CD4-positive, CD25-positive, alpha-beta regulatory T cell (primary cell): ENCODE results near the gene BAIAP2. TPM values are rescaled to one million over a fixed set of nuclear protein-coding genes. Genes with fewer than 3 reads are reported as not detected.
A peak's percentile ranks its signal among the peaks of the same experiment; 100 is the strongest.

ENCODE experiments used
- ATAC-seq, 2 donors: fragments of 150-1000 bp; cut with Tn5 transposase; one replicate each; pipeline ENCODE4 v1.10.0; 2021; ENCODE audit warnings: low read depth in 2 of 2, moderate number of reproducible peaks in 2 of 2, moderate library complexity in 1 of 2
- DNase-seq, 3 donors: peaks; one replicate each; pipeline versions ENCODE4 v3.0.0 to v3.0.0-alpha.2; 2012 to 2022; ENCODE audit warnings: mixed read lengths in 1 of 3
- H3K27ac ChIP-seq: one replicate; pipeline ENCODE4 v1.7.0; 2013; ENCODE audit warnings: mild to moderate bottlenecking, low read length; ENCODE audit not compliant: insufficient read depth, poor library complexity, severe bottlenecking
- H3K27me3 ChIP-seq: one replicate; pipeline ENCODE4 v1.7.0; 2013; ENCODE audit warnings: low read length; ENCODE audit not compliant: control insufficient read depth, insufficient read depth
- H3K36me3 ChIP-seq: one replicate; pipeline ENCODE4 v1.7.0; 2013; ENCODE audit warnings: mild to moderate bottlenecking, low read length, moderate library complexity; ENCODE audit not compliant: control insufficient read depth, insufficient read depth
- H3K4me1 ChIP-seq: 2 replicates; pipeline ENCODE4 v1.7.0; 2013; ENCODE audit warnings: mild to moderate bottlenecking, low read length; ENCODE audit not compliant: insufficient read depth, control insufficient read depth, poor library complexity, severe bottlenecking
- H3K4me3 ChIP-seq: one replicate; pipeline ENCODE4 v1.7.0; 2013; ENCODE audit warnings: low read depth, mild to moderate bottlenecking, low read length, moderate library complexity
- H3K9me3 ChIP-seq, 2 experiments: 1 replicate in 1 of 2; 2 replicates in 1 of 2; pipeline ENCODE4 v1.7.0; 2013; ENCODE audit warnings: low read length in 2 of 2, mild to moderate bottlenecking in 1 of 2, moderate library complexity in 1 of 2; ENCODE audit not compliant: control insufficient read depth in 2 of 2
- H3K27ac Mint-ChIP-seq, 3 donors: one replicate each; pipeline ENCODE4 v1.8.0; 2020 to 2022; ENCODE audit warnings: mild to moderate bottlenecking in 3 of 3, mixed read lengths in 3 of 3, moderate library complexity in 2 of 3
- H3K27me3 Mint-ChIP-seq: one replicate; pipeline ENCODE4 v1.8.0; 2022; ENCODE audit warnings: mild to moderate bottlenecking, mixed read lengths
- H3K36me3 Mint-ChIP-seq: one replicate; pipeline ENCODE4 v1.8.0; 2020; ENCODE audit warnings: mixed read lengths
- H3K4me1 Mint-ChIP-seq, 4 donors: one replicate each; pipeline ENCODE4 v1.8.0; 2020 to 2022; ENCODE audit warnings: mixed read lengths in 4 of 4, mild to moderate bottlenecking in 1 of 4
- H3K4me3 Mint-ChIP-seq, 4 donors: one replicate each; pipeline ENCODE4 v1.8.0; 2020 to 2022; ENCODE audit warnings: mild to moderate bottlenecking in 4 of 4, mixed read lengths in 4 of 4, moderate library complexity in 3 of 4
- H3K9me3 Mint-ChIP-seq, 7 donors: one replicate each; pipeline ENCODE4 v1.8.0; 2020 to 2022; ENCODE audit warnings: mixed read lengths in 7 of 7, mild to moderate bottlenecking in 3 of 7, moderate library complexity in 2 of 7
- polyA plus RNA-seq, 4 donors: library from polyadenylated mRNA; unstranded; fragments of 300-500 nt; fragmentation: Illumina TruSeq; gene quantifications; one replicate each; pipeline ENCODE4 v1.2.3, GENCODE V29; 2021
- total RNA-seq: library from RNA; stranded (reverse); gene quantifications from one replicate; pipeline ENCODE4 v1.2.3, GENCODE V29; 2022

The BAIAP2 gene
- total and polyA plus RNA-seq, 5 donors from 2014 or later = 1.5 to 6.8 (median 1.7) TPM

GRCh38 chr17:81132197-81132540, 97.2 kb downstream of the BAIAP2 start:
- H3K9me3 Mint-ChIP-seq = no peaks in the 10 kb centered on the region
- no peak overlapping the region for H3K27ac ChIP-seq
- H3K4me1 ChIP-seq = no peaks in the 10 kb centered on the region
- H3K4me3 ChIP-seq = no peak overlapping the region
- H3K27me3 Mint-ChIP-seq = no peaks in the 10 kb centered on the region
- DNase-seq = no peak
- no peaks in the 10 kb centered on the region for H3K4me1 Mint-ChIP-seq
- no peak overlapping the region for H3K4me3 Mint-ChIP-seq
- H3K9me3 ChIP-seq = no peaks in the 10 kb centered on the region
- no peak overlapping the region for H3K27ac Mint-ChIP-seq
- no peaks in the 10 kb centered on the region for H3K27me3 ChIP-seq
- H3K36me3 Mint-ChIP-seq = no peaks in the 10 kb centered on the region
- no peaks in the 10 kb centered on the region for H3K36me3 ChIP-seq
- ATAC-seq = no peak

DNA sequence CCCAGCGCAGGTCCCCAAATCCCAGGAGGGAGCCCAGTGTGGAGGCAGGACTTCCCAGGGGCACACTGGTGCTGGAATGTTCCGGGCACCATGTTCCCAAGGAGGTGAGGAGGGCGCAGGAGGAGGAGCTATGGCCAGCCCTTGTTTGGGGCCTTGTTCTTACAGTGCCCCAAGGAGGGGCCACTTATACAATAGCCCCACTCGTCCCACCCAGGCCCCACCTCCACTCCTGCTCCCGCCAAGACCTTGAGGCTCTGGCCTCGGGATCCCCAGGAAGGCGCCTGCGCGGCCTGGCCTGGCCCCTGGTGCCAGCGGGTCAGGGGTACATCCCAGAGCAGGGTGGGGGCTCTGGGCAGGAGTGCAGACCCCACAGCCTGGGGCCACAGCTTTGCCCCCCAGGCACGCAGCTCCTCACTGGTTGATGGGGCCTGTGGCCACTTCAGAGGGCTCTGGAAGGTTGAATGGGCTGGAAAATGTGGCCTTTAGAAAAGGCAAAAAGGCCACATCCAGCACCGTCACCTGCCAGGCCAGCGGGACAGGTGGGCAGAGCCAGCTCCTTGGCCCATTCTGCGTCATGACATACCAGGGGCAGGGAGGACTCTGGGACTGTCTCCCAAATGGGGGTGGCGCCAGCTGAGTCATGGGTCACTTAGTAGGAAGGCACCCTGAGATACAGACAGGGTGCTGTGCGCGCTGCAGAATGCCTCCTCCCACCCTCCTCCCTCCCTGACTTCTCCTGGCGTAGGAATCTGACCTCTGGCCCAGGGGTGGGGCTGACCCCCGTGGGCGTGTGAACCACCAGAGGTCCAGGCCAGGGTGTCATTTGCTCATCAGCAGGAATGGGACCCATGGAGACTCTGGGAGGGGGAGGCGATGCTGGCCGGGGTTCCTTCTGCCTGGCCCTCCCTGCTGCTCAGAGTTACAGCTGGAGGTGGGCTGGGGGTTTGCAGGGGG, 98.1 kb downstream of the BAIAP2 start:
- Histone ChIP-seq H3K27ac (no peak overlapping the region), H3K4me3 (no peak overlapping the region), H3K9me3 (no peaks in the 10 kb centered on the region), H3K4me1 (no peaks in the 10 kb centered on the region), H3K27me3 (no peaks in the 10 kb centered on the region), H3K36me3 (no peaks in the 10 kb centered on the region)
- Mint-ChIP-seq H3K36me3 (no peaks in the 10 kb centered on the region), H3K4me1 (peaks cover 0 to under 1% (median 0%) of the 10 kb centered on the region in 4 donors), H3K27ac (no peak overlapping the region), H3K27me3 (no peaks in the 10 kb centered on the region), H3K9me3 (peaks cover 0 to under 1% (median 0%) of the 10 kb centered on the region in 7 donors), H3K4me3 (no peak overlapping the region)
- DNase-seq = no peak
- ATAC-seq = no peak

DNA sequence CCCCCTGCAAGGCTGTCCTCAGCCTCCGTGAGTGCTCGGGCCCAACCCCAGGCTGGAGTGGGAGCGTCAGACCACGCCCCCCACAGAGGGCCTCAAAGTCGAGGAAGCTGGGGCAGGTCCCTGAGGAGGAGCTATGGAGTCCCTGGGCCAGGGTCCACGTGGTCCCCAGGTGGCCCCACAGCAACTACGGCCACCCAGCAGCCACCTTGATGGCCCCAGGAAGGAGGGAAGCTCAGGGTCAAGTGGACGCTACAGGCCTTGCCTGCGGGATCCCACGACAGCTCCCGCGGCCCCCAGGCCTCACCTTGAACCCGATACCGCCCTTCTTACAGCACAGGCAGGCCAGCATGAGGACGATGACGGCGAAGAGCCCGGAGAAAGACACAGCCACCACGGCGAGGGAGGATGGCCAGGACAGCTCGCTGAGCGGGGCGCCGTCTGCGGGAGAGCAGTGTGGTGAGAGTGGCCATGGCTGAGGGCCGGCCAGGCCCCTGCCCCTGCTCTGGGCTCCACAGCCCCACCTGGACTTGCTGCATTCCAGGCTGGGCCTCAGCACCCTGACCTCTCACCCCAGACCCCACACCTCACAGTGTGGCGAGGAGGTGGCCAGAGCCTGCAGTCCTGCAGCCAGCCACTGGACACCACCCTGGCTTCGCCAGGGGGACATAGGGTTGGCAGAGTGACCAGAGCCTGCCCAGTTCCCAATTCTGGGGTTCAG, 99.3 kb downstream of the BAIAP2 start:
- no peaks in the 10 kb centered on the region for H3K4me1 ChIP-seq
- H3K36me3 Mint-ChIP-seq = no peaks in the 10 kb centered on the region
- ATAC-seq (no peak), DNase-seq (no peak)
- H3K4me3 ChIP-seq = no peak overlapping the region
- no peak overlapping the region for H3K27ac Mint-ChIP-seq
- no peaks in the 10 kb centered on the region for H3K9me3 ChIP-seq
- no peaks in the 10 kb centered on the region for H3K36me3 ChIP-seq
- peaks cover 0 to 5% (median 0%) of the 10 kb centered on the region in 7 donors for H3K9me3 Mint-ChIP-seq
- H3K4me1 Mint-ChIP-seq = peaks cover 0 to 5% (median 0%) of the 10 kb centered on the region in 4 donors
- H3K4me3 Mint-ChIP-seq = no peak overlapping the region
- no peaks in the 10 kb centered on the region for H3K27me3 Mint-ChIP-seq
- no peak overlapping the region for H3K27ac ChIP-seq
- H3K27me3 ChIP-seq = no peaks in the 10 kb centered on the region

DNA sequence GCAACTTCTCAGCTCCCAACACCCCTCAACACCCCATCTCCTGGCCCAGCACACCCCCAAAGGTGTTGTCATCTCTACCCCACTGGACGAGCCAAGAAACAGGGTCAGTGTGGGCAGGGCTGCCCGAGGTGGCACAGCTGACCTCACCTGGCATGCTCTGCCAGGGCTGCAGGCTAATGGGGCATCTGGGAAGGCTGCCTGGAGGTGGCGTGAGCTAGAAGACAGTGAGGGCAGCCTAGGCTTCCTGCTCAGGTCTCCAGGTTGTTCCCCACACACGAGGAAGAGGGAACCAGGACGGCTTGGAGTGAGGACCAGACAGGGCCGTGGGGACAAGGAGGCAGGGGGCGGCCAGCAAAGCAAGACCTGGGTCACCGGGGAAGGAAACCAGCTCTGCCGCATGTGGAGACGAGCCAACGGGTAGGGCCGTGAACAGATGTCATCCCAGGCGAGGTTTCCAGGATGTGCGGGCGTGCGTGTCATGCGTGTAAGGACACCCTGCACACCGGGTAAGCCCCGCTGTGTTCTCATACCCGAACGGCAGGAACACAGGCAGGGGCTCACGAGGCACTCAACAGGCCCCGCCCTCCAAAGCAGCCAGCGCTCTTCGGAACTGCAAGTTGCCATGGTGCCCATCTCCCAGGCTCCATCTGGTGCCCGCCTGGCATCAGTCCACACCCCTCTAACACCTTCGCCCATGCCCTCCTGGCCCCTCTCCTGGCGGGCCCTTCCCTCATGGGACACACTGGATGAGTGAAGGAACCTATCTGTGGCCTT, 100.7 kb downstream of the BAIAP2 start:
- ATAC-seq (no peak), DNase-seq (no peak)
- Mint-ChIP-seq H3K36me3 (no peaks in the 10 kb centered on the region), H3K9me3 (peaks cover 0 to 5% (median 0%) of the 10 kb centered on the region in 7 donors), H3K27me3 (no peaks in the 10 kb centered on the region), H3K27ac (peak overlapping the region in 1 of 3 donors; percentile 71), H3K4me3 (peak overlapping the region in 1 of 4 donors; percentile 32), H3K4me1 (peaks cover 0 to 5% (median 0%) of the 10 kb centered on the region in 4 donors)
- Histone ChIP-seq H3K27ac (no peak overlapping the region), H3K36me3 (no peaks in the 10 kb centered on the region), H3K27me3 (no peaks in the 10 kb centered on the region), H3K4me1 (no peaks in the 10 kb centered on the region), H3K9me3 (no peaks in the 10 kb centered on the region), H3K4me3 (no peak overlapping the region)

GRCh38 chr17:81136366-81136765, 101.4 kb downstream of the BAIAP2 start:
- Histone ChIP-seq H3K9me3 (no peaks in the 10 kb centered on the region), H3K27me3 (no peaks in the 10 kb centered on the region), H3K4me3 (no peak overlapping the region), H3K36me3 (no peaks in the 10 kb centered on the region), H3K27ac (no peak overlapping the region), H3K4me1 (no peaks in the 10 kb centered on the region)
- Mint-ChIP-seq H3K4me1 (peaks cover 0 to 5% (median 0%) of the 10 kb centered on the region in 4 donors), H3K27ac (no peak overlapping the region), H3K27me3 (no peaks in the 10 kb centered on the region), H3K4me3 (no peak overlapping the region), H3K36me3 (no peaks in the 10 kb centered on the region), H3K9me3 (peaks cover 0 to 5% (median 0%) of the 10 kb centered on the region in 7 donors)
- no peak for ATAC-seq
- DNase-seq = no peak

- no peaks in the 10 kb centered on the region for H3K4me1 ChIP-seq
- H3K36me3 Mint-ChIP-seq = no peaks in the 10 kb centered on the region
- no peak overlapping the region for H3K27ac Mint-ChIP-seq
- no peak overlapping the region for H3K27ac ChIP-seq
- peaks cover 0 to 5% (median 0%) of the 10 kb centered on the region in 7 donors for H3K9me3 Mint-ChIP-seq
- no peaks in the 10 kb centered on the region for H3K36me3 ChIP-seq
- peaks cover 0 to 5% (median 0%) of the 10 kb centered on the region in 4 donors for H3K4me1 Mint-ChIP-seq
- H3K9me3 ChIP-seq = no peaks in the 10 kb centered on the region
- H3K4me3 Mint-ChIP-seq = no peak overlapping the region
- ATAC-seq (no peak), DNase-seq (no peak)
- no peak overlapping the region for H3K4me3 ChIP-seq
- no peaks in the 10 kb centered on the region for H3K27me3 ChIP-seq
- H3K27me3 Mint-ChIP-seq = peaks cover 5% of the 10 kb centered on the region
Measured at GRCh38 chr17:81137248-81137647, 102.3 kb downstream of the BAIAP2 start.

DNA sequence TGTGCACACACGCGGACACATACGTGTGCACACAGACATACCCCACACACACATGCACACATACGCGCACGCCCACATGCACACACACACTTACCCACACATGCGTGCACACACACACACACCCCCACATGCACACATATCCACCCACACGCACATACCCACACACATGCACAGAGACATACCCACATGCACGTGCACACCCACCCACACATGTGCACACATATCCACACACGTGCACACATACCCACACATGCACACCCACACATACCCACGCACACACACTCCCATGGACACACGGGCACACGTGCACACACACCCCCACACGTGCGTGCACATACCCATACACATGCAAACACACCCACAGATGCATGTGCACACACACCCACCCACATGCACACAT, 103.1 kb downstream of the BAIAP2 start:
- H3K9me3 ChIP-seq = no peaks in the 10 kb centered on the region
- no peak for DNase-seq
- Mint-ChIP-seq H3K4me3 (peak overlapping the region in 1 of 4 donors; percentile 43), H3K9me3 (peaks cover 0 to 5% (median 0%) of the 10 kb centered on the region in 7 donors), H3K27me3 (peaks cover 7% of the 10 kb centered on the region), H3K4me1 (peaks cover 0 to 5% (median 0%) of the 10 kb centered on the region in 4 donors), H3K27ac (no peak overlapping the region), H3K36me3 (no peaks in the 10 kb centered on the region)
- H3K27me3 ChIP-seq = no peaks in the 10 kb centered on the region
- ATAC-seq = no peak
- H3K27ac ChIP-seq = no peak overlapping the region
- no peak overlapping the region for H3K4me3 ChIP-seq
- no peaks in the 10 kb centered on the region for H3K4me1 ChIP-seq
- no peaks in the 10 kb centered on the region for H3K36me3 ChIP-seq
